Stimulated activated naive B cell treated with anti-CD40 and anti-IgM and Interleukin-4, amounts not matched to agents 10 μg/mL and 1 μg/mL and 100 μg/mL, for 72 hours (primary cell): ENCODE results near the gene ZNF580.

Experiments used
- ATAC-seq, 2 donors: fragments of 150-1000 bp; cut with Tn5 transposase; replicated peaks; 2 replicates each; pipeline ENCODE4 v1.10.0; 2021; ENCODE audit warnings: moderate library complexity in 1 of 2
- DNase-seq: peaks from one replicate; pipeline ENCODE4 v3.0.0; 2021
- H3K27ac Mint-ChIP-seq: one replicate; pipeline ENCODE4 v1.8.0; 2022; ENCODE audit warnings: mild to moderate bottlenecking, mixed read lengths
- H3K27me3 Mint-ChIP-seq, 2 donors: one replicate each; pipeline ENCODE4 v1.8.0; 2022; ENCODE audit warnings: mixed read lengths in 2 of 2
- H3K36me3 Mint-ChIP-seq, 2 donors: one replicate each; pipeline ENCODE4 v1.8.0; 2022; ENCODE audit warnings: mixed read lengths in 2 of 2, mild to moderate bottlenecking in 1 of 2
- H3K4me1 Mint-ChIP-seq, 2 donors: one replicate each; pipeline ENCODE4 v1.8.0; 2022; ENCODE audit warnings: mixed read lengths in 2 of 2, mild to moderate bottlenecking in 1 of 2
- H3K4me3 Mint-ChIP-seq, 2 donors: one replicate each; pipeline ENCODE4 v1.8.0; 2022; ENCODE audit warnings: mild to moderate bottlenecking in 2 of 2, mixed read lengths in 2 of 2, moderate library complexity in 1 of 2
- H3K9me3 Mint-ChIP-seq, 2 donors: one replicate each; pipeline ENCODE4 v1.8.0; 2022; ENCODE audit warnings: mixed read lengths in 2 of 2, mild to moderate bottlenecking in 1 of 2

ZNF580 gene

DNA sequence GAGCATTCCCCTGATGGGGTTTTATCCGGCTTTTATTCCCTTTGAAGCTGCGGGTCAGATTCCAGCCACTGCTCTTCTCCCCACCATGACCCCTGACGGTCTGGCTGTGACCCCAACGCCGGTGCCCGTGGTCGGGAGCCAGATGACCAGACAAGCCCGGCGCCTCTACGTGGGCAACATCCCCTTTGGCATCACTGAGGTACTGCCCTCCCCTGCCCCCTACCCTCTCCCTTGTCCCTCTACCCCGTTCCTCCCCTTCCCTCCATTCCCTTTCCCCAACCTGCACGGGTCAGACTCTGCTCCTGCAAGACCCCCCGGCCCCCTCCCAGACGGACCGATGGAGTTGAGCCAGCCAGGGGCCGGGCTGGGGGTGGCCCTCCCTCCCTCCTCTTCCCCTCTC lies 20.2 kb downstream of the ZNF580 start:
- ATAC-seq (no peak), DNase-seq (no peak)
- Mint-ChIP-seq H3K36me3 (peaks cover 50 to 57% of the 10 kb centered on the region in 2 donors), H3K27me3 (no peaks in the 10 kb centered on the region), H3K9me3 (no peaks in the 10 kb centered on the region), H3K4me3 (no peak overlapping the region), H3K27ac (no peak overlapping the region), H3K4me1 (peaks cover 37 to 69% of the 10 kb centered on the region in 2 donors)

DNA sequence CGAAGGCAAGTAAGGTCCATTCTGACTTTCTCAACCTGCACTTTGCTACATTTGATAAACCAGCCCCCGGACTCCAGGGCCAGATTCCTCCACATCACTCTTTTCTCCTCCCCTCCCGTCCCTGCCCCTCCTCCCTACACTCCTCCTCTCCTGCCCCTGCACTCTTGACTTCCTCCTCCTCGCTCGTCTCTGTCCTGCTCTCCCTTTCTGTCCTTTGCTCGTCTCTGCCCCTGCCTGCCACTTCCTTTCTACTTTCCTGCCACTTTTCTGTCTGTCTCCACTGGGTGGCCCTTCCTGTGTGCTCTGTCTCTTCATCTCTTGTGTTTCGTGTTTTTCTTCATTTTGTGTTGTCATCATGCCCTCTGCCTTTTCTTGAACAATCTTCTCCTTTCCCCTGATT lies 21.0 kb downstream of the ZNF580 start:
- Mint-ChIP-seq H3K9me3 (no peaks in the 10 kb centered on the region), H3K4me3 (peak overlapping the region in 1 of 2 donors; percentile 8), H3K27me3 (no peaks in the 10 kb centered on the region), H3K4me1 (peaks cover 36 to 67% of the 10 kb centered on the region in 2 donors), H3K36me3 (peaks cover 49 to 61% of the 10 kb centered on the region in 2 donors), H3K27ac (peak overlapping the region; percentile 48)
- ATAC-seq (no peak), DNase-seq (no peak)

GRCh38 chr19:55663846-55664536 lies 23.2 kb downstream of the ZNF580 start:
- Mint-ChIP-seq H3K4me1 (peaks cover 27 to 45% of the 10 kb centered on the region in 2 donors), H3K4me3 (peak overlapping the region in 1 of 2 donors; percentile 13), H3K27me3 (no peaks in the 10 kb centered on the region), H3K27ac (no peak overlapping the region), H3K36me3 (peaks cover 54 to 65% of the 10 kb centered on the region in 2 donors), H3K9me3 (no peaks in the 10 kb centered on the region)
- ATAC-seq (no peak), DNase-seq (no peak)

- no peak overlapping the region for H3K4me3 Mint-ChIP-seq
- peaks cover 37 to 45% of the 10 kb centered on the region in 2 donors for H3K4me1 Mint-ChIP-seq
- H3K27me3 Mint-ChIP-seq: no peaks in the 10 kb centered on the region
- no peaks in the 10 kb centered on the region for H3K9me3 Mint-ChIP-seq
- DNase-seq: no peak
- H3K27ac Mint-ChIP-seq: no peak overlapping the region
- H3K36me3 Mint-ChIP-seq: peaks cover 57 to 73% of the 10 kb centered on the region in 2 donors
- ATAC-seq: no peak
Measured at GRCh38 chr19:55666343-55667005, 25.7 kb downstream of the ZNF580 start.

- H3K4me1 Mint-ChIP-seq: peaks cover 36 to 43% of the 10 kb centered on the region in 2 donors
Measured at GRCh38 chr19:55667006-55667381, 26.2 kb downstream of the ZNF580 start.

DNA sequence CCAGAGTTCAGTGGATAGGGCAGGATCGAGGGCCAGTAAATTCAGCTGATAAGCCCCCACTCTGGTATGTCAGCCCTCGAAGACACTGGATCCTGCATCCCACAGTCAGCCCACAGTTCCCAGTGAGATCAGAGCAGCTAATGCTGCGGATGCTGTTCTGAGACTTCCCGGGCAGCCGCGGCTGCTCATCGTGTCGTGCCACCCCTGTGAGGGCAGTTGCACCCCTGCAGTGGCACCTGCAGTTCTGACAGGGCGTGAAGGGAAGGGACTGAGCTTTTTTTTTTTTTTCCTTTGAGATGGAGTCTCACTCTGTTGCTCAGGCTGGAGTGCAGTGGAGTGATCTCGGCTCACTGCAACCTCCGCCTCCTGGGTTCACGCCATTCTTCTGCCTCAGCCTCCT lies 26.7 kb downstream of the ZNF580 start:
- no peaks in the 10 kb centered on the region for H3K9me3 Mint-ChIP-seq
- H3K4me3 Mint-ChIP-seq: no peak overlapping the region
- peaks cover 55 to 70% of the 10 kb centered on the region in 2 donors for H3K36me3 Mint-ChIP-seq
- H3K27me3 Mint-ChIP-seq: no peaks in the 10 kb centered on the region
- ATAC-seq (no peak), DNase-seq (no peak)
- H3K4me1 Mint-ChIP-seq: peaks cover 38 to 41% of the 10 kb centered on the region in 2 donors
- no peak overlapping the region for H3K27ac Mint-ChIP-seq

More at GRCh38 chr19:55667006-55667381, 26.2 kb downstream of the ZNF580 start:
- ATAC-seq (no peak), DNase-seq (no peak)
- Mint-ChIP-seq H3K4me3 (no peak overlapping the region), H3K9me3 (no peaks in the 10 kb centered on the region), H3K27me3 (no peaks in the 10 kb centered on the region), H3K36me3 (peaks cover 54 to 71% of the 10 kb centered on the region in 2 donors), H3K27ac (no peak overlapping the region)

GRCh38 chr19:55667958-55668357 lies 27.2 kb downstream of the ZNF580 start:
- H3K27me3 Mint-ChIP-seq: no peaks in the 10 kb centered on the region
- peaks cover 50 to 65% of the 10 kb centered on the region in 2 donors for H3K36me3 Mint-ChIP-seq
- H3K4me3 Mint-ChIP-seq: no peak overlapping the region
- H3K27ac Mint-ChIP-seq: peak overlapping the region; percentile 25
- ATAC-seq (no peak), DNase-seq (no peak)
- H3K9me3 Mint-ChIP-seq: no peaks in the 10 kb centered on the region
- peaks cover 34 to 36% of the 10 kb centered on the region in 2 donors for H3K4me1 Mint-ChIP-seq

GRCh38 chr19:55668603-55669348 lies 28.0 kb downstream of the ZNF580 start:
- no peaks in the 10 kb centered on the region for H3K9me3 Mint-ChIP-seq
- peaks cover 49 to 62% of the 10 kb centered on the region in 2 donors for H3K36me3 Mint-ChIP-seq

DNA sequence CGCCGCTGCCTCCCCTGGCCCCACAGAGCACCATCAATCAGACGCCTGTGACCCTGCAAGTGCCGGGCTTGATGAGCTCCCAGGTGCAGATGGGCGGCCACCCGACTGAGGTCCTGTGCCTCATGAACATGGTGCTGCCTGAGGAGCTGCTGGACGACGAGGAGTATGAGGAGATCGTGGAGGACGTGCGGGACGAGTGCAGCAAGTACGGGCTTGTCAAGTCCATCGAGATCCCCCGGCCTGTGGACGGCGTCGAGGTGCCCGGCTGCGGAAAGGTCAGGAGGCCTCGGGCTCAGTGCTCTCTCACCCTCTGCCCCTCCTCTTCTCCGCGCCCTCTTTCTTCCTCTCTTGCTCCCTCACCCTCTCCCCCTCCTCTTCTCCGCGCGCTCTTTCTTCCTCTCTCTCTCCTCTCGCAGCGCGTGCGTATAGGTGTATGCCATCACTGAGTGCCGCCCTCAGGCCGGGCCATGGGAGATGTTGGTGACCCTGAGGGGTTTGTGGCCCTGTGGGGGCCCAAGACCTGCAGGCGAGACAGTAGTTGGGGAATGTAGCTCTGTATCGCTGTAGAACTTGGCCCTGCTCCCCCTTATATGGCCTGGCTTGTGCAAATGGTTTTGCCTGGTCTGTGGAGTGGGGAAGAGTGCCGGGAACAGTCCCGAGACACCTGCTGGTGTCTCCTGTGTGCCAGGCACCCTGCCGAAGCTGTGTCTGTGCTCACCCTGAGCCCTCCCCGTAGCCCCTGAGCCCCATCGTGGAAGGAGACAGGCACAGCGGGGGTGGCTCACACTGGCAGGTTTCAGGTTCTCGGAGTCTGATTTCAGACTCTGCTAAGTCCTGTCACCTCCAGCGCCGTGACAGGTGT lies 28.8 kb downstream of the ZNF580 start:
- ATAC-seq: no peak
- DNase-seq: no peak
- Mint-ChIP-seq H3K4me1 (peaks cover 36 to 41% of the 10 kb centered on the region in 2 donors), H3K27ac (peak overlapping the region; percentile 71), H3K36me3 (peaks cover 48 to 61% of the 10 kb centered on the region in 2 donors), H3K4me3 (peak overlapping the region in 1 of 2 donors; percentile 30), H3K9me3 (no peaks in the 10 kb centered on the region), H3K27me3 (no peaks in the 10 kb centered on the region)

More at GRCh38 chr19:55668603-55669348, 28.0 kb downstream of the ZNF580 start:
- ATAC-seq (no peak), DNase-seq (no peak)
- Mint-ChIP-seq H3K27ac (peak overlapping the region; percentile 31), H3K4me3 (no peak overlapping the region), H3K27me3 (no peaks in the 10 kb centered on the region), H3K4me1 (peaks cover 33 to 34% of the 10 kb centered on the region in 2 donors)

DNA sequence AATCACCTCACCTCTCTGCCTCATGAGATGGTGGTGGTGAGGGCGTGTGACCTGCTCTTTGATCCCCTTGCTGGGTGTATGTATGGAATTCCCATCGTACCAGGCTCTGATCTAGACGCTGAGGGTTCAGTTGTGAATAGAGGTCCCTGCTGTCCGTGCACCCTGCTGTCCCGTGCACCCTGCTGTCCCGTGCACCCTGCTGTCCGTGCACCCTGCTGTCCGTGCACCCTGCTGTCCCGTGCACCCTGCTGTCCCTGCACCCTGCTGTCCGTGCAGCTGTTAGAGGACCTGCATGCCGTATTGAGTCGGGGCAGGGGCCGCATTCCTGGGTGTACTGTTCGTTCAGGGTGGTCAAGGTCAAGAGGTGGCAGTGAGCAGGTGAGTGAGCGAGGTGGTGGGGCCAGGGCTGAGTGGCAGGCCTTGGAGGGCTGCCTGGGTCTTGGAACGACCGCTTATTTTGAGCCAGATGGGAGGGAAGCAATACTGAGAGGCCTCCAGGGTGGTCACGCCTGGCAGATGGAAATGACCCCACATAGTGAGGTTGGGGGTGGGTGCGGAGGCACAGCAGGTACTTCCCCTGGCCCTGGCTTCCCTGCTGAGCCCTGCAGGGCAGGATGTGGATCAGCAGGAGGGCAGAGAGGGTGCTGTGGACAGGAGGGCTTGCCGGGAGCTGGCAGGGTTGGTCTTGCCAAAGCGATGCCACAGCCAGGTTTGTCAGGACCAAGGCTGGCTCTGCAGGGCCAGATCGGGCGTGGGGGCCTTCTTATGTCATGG lies 29.7 kb downstream of the ZNF580 start:
- Mint-ChIP-seq H3K4me1 (peaks cover 38 to 42% of the 10 kb centered on the region in 2 donors), H3K36me3 (peaks cover 49 to 64% of the 10 kb centered on the region in 2 donors), H3K4me3 (peak overlapping the region in 1 of 2 donors; percentile 22), H3K27me3 (no peaks in the 10 kb centered on the region), H3K9me3 (no peaks in the 10 kb centered on the region), H3K27ac (peak overlapping the region; percentile 47)
- DNase-seq (no peak), ATAC-seq (no peak)

GRCh38 chr19:55671054-55671378 lies 30.2 kb downstream of the ZNF580 start:
- DNase-seq (no peak), ATAC-seq (no peak)
- Mint-ChIP-seq H3K9me3 (no peaks in the 10 kb centered on the region), H3K27ac (peak overlapping the region; percentile 44), H3K4me1 (peaks cover 37 to 39% of the 10 kb centered on the region in 2 donors), H3K27me3 (no peaks in the 10 kb centered on the region), H3K4me3 (peak overlapping the region in 1 of 2 donors; percentile 22), H3K36me3 (peaks cover 47 to 65% of the 10 kb centered on the region in 2 donors)

GRCh38 chr19:55672418-55672817 lies 31.6 kb downstream of the ZNF580 start:
- Mint-ChIP-seq H3K4me3 (no peak overlapping the region), H3K36me3 (peaks cover 46 to 63% of the 10 kb centered on the region in 2 donors), H3K27me3 (no peaks in the 10 kb centered on the region), H3K9me3 (no peaks in the 10 kb centered on the region), H3K27ac (no peak overlapping the region), H3K4me1 (peaks cover 43 to 48% of the 10 kb centered on the region in 2 donors)
- no peak for DNase-seq
- ATAC-seq: no peak

DNA sequence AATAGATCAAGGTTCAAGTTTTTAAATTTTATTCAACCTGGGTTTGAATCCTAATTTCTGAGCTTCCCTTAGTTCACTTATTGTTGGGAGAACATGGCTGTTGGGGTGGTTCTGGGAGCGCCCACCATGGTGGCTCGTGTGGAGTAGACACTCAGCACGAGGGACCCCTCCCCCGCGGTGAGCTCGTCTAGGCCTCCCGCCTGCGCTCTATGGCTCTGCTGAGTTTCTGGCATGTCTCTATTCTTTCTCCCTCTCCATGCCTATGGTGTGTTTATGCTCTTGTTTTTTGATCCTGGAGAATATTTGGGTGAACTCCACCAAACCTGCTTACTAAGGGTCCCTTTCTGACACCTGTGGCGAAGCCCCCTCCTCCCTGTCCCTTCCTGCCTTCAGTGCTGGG lies 32.7 kb downstream of the ZNF580 start:
- Mint-ChIP-seq H3K27me3 (no peaks in the 10 kb centered on the region), H3K4me1 (peaks cover 52 to 58% of the 10 kb centered on the region in 2 donors), H3K4me3 (peak overlapping the region; percentile 4 to 51), H3K9me3 (no peaks in the 10 kb centered on the region), H3K27ac (peak overlapping the region; percentile 51), H3K36me3 (peaks cover 47 to 65% of the 10 kb centered on the region in 2 donors)
- DNase-seq: no peak
- ATAC-seq: no peak
